HG03432 (cell line): Measurements from ENCODE around the gene CTNNA3.

Experiments used
- ATAC-seq: cut with Tn5 transposase; IDR thresholded peaks from one replicate; pipeline ENCODE4 v1.9.1; 2021; ENCODE audit warnings: mild to moderate bottlenecking, moderate library complexity; ENCODE audit not compliant: unreplicated experiment

Gene CTNNA3

GRCh38 chr10:66714741-66715140 is 981.3 kb downstream of the CTNNA3 start:
- no peak for ATAC-seq

DNA sequence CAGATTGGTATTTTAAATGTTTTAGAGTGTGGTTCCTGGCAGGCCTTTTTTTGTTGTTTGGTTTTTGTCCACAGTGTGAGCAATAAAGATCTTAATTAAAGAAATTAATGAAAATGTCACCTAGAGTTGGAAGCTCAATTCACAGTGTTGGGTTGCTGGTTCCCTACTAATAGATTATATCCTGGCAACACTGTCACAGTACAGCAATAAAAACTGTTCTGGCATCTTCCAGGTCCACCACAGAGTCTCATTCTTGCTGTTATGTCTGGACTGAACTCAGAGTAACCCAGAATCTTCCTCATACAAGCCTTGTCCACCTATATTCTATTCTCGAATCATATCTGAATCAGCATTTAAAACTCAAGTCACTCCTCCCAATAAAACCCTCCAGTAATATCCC is 982.6 kb downstream of the CTNNA3 start:
- ATAC-seq, result no peak

GRCh38 chr10:66698069-66698468 is 997.9 kb downstream of the CTNNA3 start:
- no peak for ATAC-seq

GRCh38 chr10:66695046-66695445 is 1000.9 kb downstream of the CTNNA3 start:
- ATAC-seq, result no peak

GRCh38 chr10:66684581-66684980 is 1011.4 kb downstream of the CTNNA3 start:
- no peak for ATAC-seq

GRCh38 chr10:66680886-66681285 is 1015.1 kb downstream of the CTNNA3 start:
- no peak for ATAC-seq

DNA sequence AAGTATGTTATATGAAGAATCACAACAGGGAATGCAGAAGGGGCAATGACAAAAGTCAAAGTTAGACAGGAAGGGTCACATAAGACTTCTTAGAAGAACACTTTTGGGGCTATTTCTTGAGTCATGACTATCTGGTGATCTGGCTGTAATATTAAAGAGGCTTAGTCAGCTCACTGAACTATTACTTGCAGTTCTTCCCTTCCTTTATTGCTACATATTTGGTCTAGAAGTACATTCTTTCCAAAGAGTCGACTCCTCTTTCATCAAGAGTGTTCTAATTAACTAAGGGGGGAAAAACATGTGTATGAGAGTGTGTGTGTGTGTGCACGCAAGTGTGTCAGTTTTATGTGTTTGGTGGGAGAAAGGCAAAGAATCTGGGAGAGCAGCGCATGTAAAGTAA is 1017.5 kb downstream of the CTNNA3 start:
- no peak for ATAC-seq

- ATAC-seq, result no peak
Measured at GRCh38 chr10:66673071-66673470, 1022.9 kb downstream of the CTNNA3 start.

GRCh38 chr10:66671562-66671961 is 1024.4 kb downstream of the CTNNA3 start:
- no peak for ATAC-seq

DNA sequence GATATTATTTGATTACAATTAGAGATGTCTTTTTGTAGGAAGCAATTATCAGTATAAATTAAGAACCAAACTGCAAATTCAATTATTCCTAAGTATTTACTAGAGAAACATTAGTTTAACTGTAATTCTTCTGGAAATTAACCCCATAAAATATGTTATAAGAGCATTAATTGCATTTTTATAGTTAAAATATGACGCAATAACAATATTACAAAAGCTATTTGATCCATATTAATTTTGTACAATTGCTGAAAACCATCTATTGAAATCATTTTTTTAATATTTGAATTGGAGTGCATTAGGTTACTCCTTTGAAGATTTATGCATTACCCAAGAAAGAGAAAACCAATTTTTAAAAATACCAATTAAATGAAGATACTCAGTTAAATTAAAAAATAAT is 1024.9 kb downstream of the CTNNA3 start:
- ATAC-seq, result no peak

GRCh38 chr10:66656499-66656898 is 1039.5 kb downstream of the CTNNA3 start:
- ATAC-seq, result no peak

DNA sequence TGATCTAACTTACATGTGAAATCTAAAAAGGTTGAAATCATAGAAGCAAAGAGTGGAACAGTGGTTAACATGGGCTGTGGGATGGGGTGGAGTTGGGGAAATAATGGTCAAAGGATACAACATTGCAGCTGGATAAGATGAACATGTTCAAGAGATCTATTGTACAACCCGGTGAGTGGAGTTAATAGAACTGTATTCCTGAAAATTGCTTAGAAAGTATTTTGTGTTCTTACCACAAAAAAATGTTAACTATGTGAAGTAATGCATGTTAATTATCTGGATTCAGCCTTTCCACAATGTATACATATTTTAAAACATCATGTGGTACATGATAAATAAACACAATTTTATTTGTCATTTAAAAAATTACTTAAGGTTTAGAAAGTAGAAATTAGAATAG is 1041.1 kb downstream of the CTNNA3 start:
- no peak for ATAC-seq

- ATAC-seq, result no peak
Measured at GRCh38 chr10:66651308-66652082, 1044.5 kb downstream of the CTNNA3 start.

GRCh38 chr10:66649626-66650025 is 1046.4 kb downstream of the CTNNA3 start:
- no peak for ATAC-seq

GRCh38 chr10:66642217-66642616 is 1053.8 kb downstream of the CTNNA3 start:
- no peak for ATAC-seq

DNA sequence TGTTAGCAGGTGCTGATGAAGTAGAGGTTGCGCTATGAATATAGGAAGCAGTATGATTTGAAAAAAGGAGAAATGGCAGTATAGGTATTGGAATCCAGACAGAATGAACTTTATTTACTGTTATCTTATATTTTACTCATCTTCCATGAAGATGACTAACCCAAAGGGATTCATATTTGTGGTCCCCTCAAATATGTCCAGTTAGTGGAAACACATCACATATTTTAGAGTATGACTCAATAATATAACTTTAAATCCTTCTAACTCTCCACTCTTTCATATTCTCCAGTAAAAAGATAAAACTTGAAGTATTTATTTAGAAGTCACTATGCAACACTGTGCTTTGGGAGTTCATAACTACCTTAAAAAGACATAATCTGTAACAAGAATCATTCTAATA is 1056.6 kb downstream of the CTNNA3 start:
- ATAC-seq, result no peak

DNA sequence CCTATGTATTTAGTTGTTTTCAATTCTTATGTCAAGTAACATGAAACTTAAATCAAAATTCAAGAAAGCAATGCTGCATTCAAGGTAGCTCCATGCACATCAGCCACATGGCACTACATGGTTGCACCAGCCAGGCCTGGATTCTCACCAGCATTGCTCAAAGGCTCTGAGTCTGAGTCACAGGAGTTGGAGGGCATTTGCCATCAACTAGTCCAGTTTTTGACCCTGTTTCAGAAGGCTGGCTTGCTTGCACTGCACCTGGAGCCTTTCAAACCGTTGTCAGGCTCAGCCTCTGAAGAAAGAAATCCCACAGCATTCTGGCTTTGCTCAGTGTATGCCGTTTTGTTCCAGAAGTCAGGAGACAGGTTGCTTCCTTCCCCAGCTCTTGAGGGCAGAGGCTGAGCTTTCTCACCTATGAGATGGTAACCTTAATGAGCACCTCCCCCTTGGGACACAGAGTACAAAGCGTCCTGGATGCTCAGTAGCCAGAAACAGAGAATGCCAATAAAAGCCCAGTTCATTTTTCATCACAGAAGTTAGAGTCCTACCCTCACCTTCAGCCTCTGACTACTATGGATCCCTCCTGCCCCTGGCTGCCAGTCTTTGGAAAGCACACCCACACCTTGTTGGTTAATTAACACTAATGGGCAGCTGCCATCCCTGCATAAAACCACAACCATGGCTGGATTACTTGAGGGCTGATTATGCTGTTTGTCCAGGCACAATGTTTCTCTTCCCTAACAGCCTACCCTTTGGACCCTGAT is 1058.5 kb downstream of the CTNNA3 start:
- no peak for ATAC-seq

DNA sequence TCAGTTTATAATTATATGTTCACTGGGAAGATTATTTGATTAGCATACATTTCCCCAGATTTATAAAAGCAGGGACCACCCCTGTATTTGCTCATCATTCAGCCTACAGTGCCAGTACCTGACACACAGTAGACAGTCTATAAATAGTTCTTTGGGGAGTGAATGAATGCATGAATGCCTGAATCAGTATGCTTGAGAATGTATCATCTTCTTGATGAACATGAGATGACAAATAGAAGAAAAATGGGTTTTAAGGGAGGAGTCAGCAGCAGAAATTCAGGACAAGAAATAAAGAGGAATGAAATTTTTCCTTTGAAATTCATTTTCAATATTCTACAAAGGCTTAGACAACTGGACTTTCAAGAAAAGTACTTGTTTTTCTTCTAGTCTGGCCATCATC is 1066.0 kb downstream of the CTNNA3 start:
- no peak for ATAC-seq

GRCh38 chr10:66627156-66627555 is 1068.8 kb downstream of the CTNNA3 start:
- peak; percentile 94 for ATAC-seq

DNA sequence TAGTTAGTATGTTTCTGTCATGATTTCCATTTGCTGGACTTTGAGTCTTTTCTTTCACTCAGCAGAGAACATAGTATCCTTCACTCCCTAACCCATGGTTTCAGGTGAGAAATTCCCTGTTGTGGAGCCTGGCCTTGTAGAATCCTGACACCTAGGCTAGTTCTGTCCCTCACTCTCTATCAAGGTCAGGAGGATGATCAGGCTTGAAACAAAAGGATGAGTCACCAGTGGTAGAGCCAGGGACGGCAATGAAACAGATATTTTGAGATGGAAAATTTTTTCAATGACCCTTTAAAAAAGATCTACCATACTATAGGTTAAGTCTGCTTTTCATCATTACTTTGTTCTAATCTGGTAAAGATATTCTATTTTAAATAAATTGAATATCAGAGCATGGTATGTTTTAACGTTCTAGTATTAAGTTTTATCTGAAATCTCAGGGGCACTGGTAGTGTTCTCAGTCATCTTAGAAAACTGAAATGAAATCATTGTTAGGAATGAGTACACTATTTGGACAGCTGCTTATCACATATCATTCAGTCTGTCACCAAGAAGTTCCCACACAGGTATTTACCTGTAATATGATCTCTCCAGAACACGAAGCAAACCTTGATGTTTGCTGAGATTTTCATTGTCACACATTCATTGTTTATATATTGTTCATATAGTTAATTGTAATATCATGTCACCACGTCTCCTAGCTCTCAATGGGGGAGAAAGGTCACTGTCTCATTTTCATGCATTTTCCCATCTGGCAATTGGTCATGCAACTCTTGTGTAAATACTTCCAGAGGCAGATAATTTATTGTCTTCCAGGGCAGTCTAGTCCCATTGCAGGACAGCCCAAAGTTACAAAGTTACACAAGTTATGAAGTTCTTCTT is 1070.0 kb downstream of the CTNNA3 start:
- no peak for ATAC-seq

DNA sequence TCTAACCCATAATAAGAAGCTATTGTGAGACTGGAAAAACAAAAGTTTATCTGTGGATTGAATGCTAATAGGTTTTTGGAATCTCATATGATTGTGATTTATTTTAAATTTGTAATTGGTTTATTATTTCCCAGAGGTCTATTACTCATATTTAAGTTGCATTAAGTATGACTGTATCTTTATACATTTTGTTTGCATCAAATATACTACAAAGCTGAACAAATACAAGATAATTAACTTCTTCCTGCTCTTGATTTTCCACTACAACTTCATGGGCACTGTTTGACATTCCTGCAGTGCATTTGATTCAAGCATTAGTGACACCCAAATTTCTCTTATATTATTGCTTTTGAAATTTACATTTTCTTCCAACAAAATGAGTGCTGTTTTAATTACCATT is 1073.9 kb downstream of the CTNNA3 start:
- no peak for ATAC-seq
